ENCODE measurements around the gene GALNTL6.
A peak's percentile ranks its signal among the peaks of the same experiment; 100 is the strongest.
"Not testable (repeated sequence)": the region's sequence is repeated elsewhere in the genome, so short reads cannot be mapped to it uniquely, and the experiment has no call there.

Gene GALNTL6

GRCh38 chr4:172688534-172688933 is 875.3 kb downstream of the GALNTL6 start:
- DNase-seq = no peak

DNA sequence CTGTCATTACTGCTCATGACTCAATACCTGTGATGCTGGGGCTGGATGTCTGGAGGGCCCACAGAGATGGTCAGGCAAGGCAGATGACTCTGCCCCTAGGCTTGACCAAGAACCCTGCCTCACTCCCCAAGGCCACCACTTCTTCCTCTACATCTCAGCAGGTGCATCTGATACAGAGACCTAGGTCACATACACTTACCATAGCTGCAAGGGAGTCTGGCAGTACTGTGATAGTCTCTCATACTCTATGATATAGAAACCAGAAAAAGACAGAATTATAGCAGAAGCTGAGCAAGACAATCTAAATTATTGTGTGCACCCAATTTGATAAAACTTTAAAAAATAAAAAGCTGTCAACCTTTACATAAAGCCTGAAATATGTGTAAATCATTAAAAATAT is 878.3 kb downstream of the GALNTL6 start:
- DNase-seq = no peak

DNA sequence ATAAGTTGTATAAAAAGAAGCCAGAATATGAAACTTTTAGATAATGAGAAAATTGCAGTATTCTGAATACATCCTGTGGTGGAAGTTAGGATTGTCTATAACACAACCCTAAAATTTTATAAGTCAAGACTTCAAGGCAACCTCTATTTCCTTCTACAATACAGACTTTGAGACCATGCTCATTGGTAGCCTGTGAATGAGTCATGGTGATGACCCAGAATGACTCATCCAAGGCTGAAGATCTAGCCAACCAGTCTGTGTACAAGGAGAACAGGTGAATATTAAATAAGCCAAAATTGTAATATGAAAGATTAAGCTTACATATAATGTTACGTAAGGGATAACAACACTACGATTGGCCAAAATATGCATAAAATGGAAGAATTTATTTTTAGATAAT is 879.5 kb downstream of the GALNTL6 start:
- DNase-seq = no peak

DNA sequence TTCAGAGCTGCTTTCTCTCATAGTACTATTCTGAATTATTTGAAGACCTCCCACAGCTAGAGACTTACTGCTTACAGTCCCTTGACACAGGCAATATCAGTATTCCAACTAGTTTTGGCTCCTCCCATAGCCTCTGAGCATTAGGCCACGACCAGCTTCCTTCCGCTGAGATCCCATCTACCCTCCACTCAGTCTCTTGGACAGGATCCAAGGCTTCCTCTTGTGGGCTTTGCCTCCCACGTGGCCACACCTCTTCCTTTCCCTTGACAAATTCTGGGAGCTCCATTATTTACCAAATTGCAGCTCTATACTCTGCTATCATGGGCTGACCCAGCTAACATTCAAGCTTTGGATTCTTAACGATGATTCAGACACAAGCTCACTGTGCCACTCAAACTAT is 885.1 kb downstream of the GALNTL6 start:
- DNase-seq = no peak

- DNase-seq = no peak
Observed at GRCh38 chr4:172705565-172705964, 892.4 kb downstream of the GALNTL6 start.

DNA sequence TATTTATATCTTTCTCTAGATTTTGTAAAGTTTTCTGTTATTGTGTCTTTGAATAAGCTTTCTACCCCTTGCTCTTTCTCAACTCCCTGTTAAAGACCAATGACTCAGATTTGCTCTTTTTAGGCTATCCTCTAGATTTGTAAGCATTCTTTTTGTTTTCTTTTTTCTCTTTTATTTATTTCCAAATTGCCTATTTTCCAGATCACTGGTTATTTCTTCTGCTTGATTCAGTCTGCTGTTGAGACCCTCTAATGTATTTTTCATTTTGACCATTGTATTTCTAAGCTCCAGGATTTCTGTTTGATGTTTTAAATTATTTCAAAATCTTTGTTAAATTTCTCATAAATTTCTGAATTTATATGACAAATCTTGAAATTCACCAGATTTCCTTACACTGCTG is 892.8 kb downstream of the GALNTL6 start:
- no peak for DNase-seq

- DNase-seq = peak; percentile 20
Observed at GRCh38 chr4:172707622-172708021, 894.4 kb downstream of the GALNTL6 start.

DNA sequence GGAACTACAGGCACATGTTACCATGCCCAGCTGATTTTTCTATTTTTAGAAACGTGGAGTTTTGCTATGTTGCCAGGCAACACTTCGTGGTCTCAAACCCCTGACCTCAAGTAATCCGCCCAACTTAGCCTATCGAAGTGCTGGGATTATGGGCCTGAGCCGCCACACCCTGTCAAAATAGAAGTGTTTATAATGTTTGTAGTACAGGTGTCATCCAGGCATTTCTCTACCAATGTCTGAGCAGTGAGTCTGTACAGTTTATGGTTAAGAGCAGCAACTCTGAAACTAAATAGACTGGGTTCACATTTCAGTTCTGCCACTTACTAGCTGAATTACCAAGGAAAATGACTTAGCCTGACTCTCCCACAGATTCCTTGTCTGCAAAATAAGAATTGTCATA is 895.0 kb downstream of the GALNTL6 start:
- DNase-seq = no peak

- no peak for DNase-seq
Observed at GRCh38 chr4:172709376-172709775, 896.2 kb downstream of the GALNTL6 start.

DNA sequence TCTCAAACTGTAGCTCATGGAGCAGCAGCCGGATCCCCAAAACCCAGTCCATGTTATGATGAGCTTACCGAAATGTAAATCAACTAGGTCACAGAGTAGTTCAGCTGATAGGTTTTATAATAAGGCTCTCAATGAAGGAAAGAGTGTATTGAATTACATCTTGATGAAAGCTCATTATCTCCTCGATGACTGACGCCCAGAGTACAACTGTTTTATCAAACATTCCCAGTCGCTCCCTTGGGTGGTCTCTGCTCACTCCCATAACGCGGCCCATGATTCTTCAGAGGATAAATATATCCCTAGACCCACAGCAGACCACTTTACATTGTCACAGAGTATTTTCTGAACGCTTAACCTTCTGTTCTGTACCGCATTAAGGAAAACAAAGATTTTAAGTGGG is 903.1 kb downstream of the GALNTL6 start:
- DNase-seq = peak; percentile 74

DNA sequence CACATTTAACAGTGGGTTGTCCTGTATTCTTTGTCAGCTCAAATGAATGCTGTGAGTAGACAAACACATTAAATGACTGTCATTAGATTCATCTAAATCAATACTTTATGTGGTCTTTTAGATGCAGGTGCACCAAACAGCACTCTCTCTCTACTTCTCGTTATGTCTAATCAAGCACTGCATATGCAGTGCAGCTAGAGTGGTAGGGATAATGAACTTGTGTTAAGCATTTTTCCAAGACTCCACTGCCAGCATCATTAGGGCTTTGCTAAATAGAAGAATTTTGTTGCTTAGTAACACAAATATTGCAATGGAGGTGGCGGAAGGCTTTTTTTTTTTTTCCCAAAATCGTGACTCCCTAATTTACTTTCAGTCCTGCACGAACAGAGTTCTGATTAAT is 908.5 kb downstream of the GALNTL6 start:
- peak; percentile 85 for DNase-seq

GRCh38 chr4:172725581-172725980 is 912.4 kb downstream of the GALNTL6 start:
- no peak for DNase-seq

- no peak for DNase-seq
Observed at GRCh38 chr4:172726001-172726423, 912.8 kb downstream of the GALNTL6 start.

GRCh38 chr4:172727631-172728030 is 914.4 kb downstream of the GALNTL6 start:
- DNase-seq = no peak

GRCh38 chr4:172733645-172734044 is 920.4 kb downstream of the GALNTL6 start:
- DNase-seq = not testable (repeated sequence)

- DNase-seq = no peak
Observed at GRCh38 chr4:172734555-172734954, 921.4 kb downstream of the GALNTL6 start.

DNA sequence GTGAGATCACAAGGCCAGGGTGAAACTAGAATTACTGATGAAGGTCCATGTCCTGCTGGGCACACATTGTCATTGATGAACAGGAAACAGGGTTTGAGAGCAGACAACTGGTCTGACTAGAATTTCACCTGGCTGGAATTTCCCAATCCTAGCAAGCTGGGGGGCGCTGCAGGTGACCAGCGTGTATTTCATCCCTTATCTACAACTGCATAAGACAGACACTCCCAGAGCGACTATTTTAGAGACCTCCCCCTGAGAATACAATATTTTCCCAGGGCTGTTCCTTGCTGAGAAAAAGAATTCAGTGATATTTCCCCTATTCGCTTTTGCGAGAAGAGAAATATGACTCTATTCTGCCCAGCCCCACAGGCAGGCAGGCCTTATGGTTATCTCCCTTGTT is 922.8 kb downstream of the GALNTL6 start:
- DNase-seq = no peak

DNA sequence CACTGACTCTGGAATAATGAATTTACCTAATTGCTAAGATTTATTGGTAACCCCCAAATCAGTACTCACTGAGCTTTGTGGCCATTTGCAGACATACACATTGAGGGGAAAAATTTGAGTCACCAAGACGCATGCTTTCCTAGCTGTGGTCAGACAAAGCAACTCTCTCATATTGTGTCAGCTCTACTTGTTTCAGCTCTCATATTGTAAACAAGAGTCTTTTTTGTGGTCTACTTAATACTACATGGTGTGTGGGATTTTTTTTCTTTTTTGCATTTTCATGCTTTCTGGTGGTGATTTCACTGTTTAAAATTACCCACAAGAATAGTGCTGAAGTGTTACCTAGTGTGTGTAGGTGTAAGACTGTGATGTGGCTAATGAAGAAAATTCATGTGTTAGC is 927.2 kb downstream of the GALNTL6 start:
- no peak for DNase-seq

DNA sequence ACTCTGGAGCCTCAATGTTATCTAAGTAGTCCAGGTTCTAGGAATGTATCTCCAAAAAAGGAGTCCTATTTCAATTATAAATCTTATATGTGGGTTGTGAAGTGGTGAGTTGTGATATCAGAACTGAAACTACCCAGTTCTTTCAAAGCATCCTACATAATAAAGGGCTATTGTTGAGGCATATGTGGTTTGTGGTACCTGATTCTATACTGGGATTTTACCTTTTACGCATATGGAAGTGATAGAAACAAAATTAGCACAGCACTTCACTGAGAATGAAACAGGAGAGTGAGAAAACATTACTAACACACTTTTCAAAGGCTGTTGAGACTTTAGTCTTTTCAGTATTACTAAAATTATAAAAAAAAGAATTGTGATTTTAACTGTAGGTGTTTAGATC is 937.7 kb downstream of the GALNTL6 start:
- DNase-seq = no peak

DNA sequence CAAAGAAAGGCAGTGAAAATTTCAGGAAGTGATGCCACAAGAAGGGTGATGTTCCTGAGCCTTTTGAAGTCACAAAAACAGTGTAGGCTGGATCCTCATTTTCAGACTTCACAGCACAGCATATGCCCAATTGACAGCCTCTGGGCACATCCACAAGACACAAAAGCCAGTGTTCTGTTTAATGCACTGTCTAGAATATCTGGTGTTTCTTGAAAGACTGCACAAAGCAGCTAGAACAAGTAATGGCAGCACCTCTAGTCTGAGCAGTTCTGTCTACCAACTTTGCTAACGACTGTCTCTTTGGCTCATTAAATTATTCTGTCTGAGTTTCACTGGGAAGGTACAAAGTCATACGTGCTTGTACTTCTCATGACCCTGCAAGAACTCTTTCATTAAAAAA is 938.3 kb downstream of the GALNTL6 start:
- no peak for DNase-seq

- DNase-seq = no peak
Observed at GRCh38 chr4:172758586-172759340, 945.6 kb downstream of the GALNTL6 start.

- no peak for DNase-seq
Observed at GRCh38 chr4:172760512-172760911, 947.3 kb downstream of the GALNTL6 start.

DNA sequence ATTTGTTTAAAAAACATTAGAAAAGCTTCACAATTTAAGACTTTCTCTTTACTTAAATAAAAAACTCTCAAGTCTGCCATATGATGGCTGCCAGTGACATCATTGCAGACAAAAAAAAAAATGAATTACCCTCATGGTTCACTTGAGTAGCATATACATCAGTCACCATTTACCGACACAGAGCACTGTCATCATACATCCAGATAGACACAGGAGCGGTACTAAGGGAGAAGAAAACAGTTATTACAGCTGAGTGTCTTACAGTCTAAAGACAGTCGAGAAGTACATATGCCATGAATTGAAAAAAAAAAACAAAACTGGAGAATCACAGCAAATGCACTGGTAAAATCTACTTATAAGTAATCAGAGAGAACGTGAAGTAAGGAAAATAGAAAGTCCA is 949.7 kb downstream of the GALNTL6 start:
- DNase-seq = no peak

- DNase-seq = no peak
Observed at GRCh38 chr4:172770787-172771186, 957.6 kb downstream of the GALNTL6 start.

- DNase-seq = no peak
Observed at GRCh38 chr4:172772781-172773180, 959.6 kb downstream of the GALNTL6 start.
